GM12878 (cell line): ENCODE measurements around the gene ZWILCH. TPM values are rescaled to one million over a fixed set of nuclear protein-coding genes. Genes with fewer than 3 reads are reported as not detected.

Experiments
- ATAC-seq: fragments of 200-7000 bp; cut with Tn5 transposase; 3 replicates; pipeline ENCODE4 v1.9.1; 2020; ENCODE audit warnings: mild to moderate bottlenecking, moderate library complexity
- BruUV-seq: library from RNA; stranded (reverse); fragments of 400-500 nt; replicated peaks from 2 replicates; lab custom pipeline; 2021; lab: Mats Ljungman, UMichigan
- CTCF ChIA-PET: fragments of 300-600 bp; sonication (Branson Sonifier 250); formaldehyde crosslinking; extraction: SDS; loops from one replicate; lab custom pipeline; 2021; ENCODE audit warnings: inconsistent platforms; lab: Yijun Ruan, JAX
- POLR2A ChIA-PET: fragments of 350-600 bp; formaldehyde crosslinking; extraction: SDS; loops from one replicate; lab custom pipeline; 2021; ENCODE audit warnings: inconsistent platforms; lab: Charles Lee
- RAD21 ChIA-PET: fragments of 300-600 bp; sonication (Branson Sonifier 250); formaldehyde crosslinking; loops from one replicate; lab custom pipeline; 2023; ENCODE audit warnings: antibody characterized with exemption; ENCODE audit not compliant: unreplicated experiment; lab: Charles Lee
- SMC1A ChIA-PET: fragments of 300-600 bp; sonication (Branson Sonifier 250); formaldehyde crosslinking; loops from one replicate; lab custom pipeline; 2023; ENCODE audit not compliant: unreplicated experiment, uncharacterized antibody; lab: Charles Lee
- DNase-seq: peaks from one replicate; pipeline ENCODE4 v3.0.0-alpha.2; 2011; ENCODE audit warnings: low read depth, low spot score
- FAIRE-seq: peaks from 3 replicates; lab custom pipeline; 2011; peaks lifted over from hg19 to GRCh38; lab: Jason Lieb, UNC
- H2AFZ ChIP-seq: 2 replicates; pipeline ENCODE4 v1.6.0; 2011; ENCODE audit warnings: low read depth, low read length, control low read depth; ENCODE audit not compliant: control insufficient read depth
- H3K27ac ChIP-seq: 2 replicates; pipeline ENCODE4 v1.5.1; 2011; ENCODE audit warnings: control low read depth; ENCODE audit not compliant: control insufficient read depth, insufficient read depth
- H3K27me3 ChIP-seq, 2 experiments: replicated peaks in 1 of 2; 2 replicates each; pipeline versions ENCODE4 v1.6.0 to v1.6.1; 2011; ENCODE audit warnings: low read length in 1 of 2; ENCODE audit not compliant: control insufficient read depth in 2 of 2, insufficient read depth in 2 of 2
- H3K36me3 ChIP-seq, 2 experiments: 2 replicates each; pipeline ENCODE4 v1.5.1; 2011; ENCODE audit warnings: low read length in 1 of 2; ENCODE audit not compliant: control insufficient read depth in 2 of 2, insufficient read depth in 2 of 2
- H3K4me1 ChIP-seq: 2 replicates; pipeline ENCODE4 v1.6.1; 2011; ENCODE audit warnings: mild to moderate bottlenecking, low read length, moderate library complexity, mixed read lengths; ENCODE audit not compliant: control insufficient read depth, insufficient read depth
- H3K4me2 ChIP-seq: 2 replicates; pipeline ENCODE4 v1.6.0; 2011; ENCODE audit warnings: control low read depth; ENCODE audit not compliant: control insufficient read depth, insufficient read depth
- H3K4me3 ChIP-seq: fragments of 200-600 bp; sonication (generic); 2 replicates; pipeline ENCODE4 v1.5.1; 2016
- H3K79me2 ChIP-seq: 2 replicates; pipeline ENCODE4 v1.6.0; 2011; ENCODE audit warnings: low read length; ENCODE audit not compliant: control insufficient read depth, insufficient read depth
- H3K9ac ChIP-seq: 2 replicates; pipeline ENCODE4 v1.8.0; 2011; ENCODE audit warnings: low read length, control low read depth, mixed read lengths; ENCODE audit not compliant: control insufficient read depth, insufficient read depth
- H3K9me3 ChIP-seq: replicated peaks from 3 replicates; pipeline ENCODE4 v1.5.1; 2011; ENCODE audit warnings: mild to moderate bottlenecking, low read length; ENCODE audit not compliant: control insufficient read depth, insufficient read depth
- H4K20me1 ChIP-seq: 2 replicates; pipeline ENCODE4 v1.6.0; 2011; ENCODE audit not compliant: control insufficient read depth, insufficient read depth
- CHD1 ChIP-seq: IDR thresholded peaks from 2 replicates; pipeline ENCODE4 v1.6.1; 2012; ENCODE audit warnings: low read depth, low read length, improper control_type of control experiment
- CHD2 ChIP-seq: IDR thresholded peaks from 2 replicates; pipeline ENCODE4 v1.6.1; 2011; ENCODE audit warnings: low read depth, low read length, improper control_type of control experiment, borderline replicate concordance
- EED ChIP-seq: sonication (generic); IDR thresholded peaks from 2 replicates; pipeline ENCODE4 v1.6.1; 2016; ENCODE audit warnings: antibody characterized with exemption, low read depth
- FOS ChIP-seq: IDR thresholded peaks from 3 replicates; pipeline ENCODE4 v1.6.1; 2011; ENCODE audit warnings: borderline replicate concordance; ENCODE audit not compliant: insufficient read length; ENCODE audit errors: extremely low read depth
- FOXK2 ChIP-seq: fragments of 450-650 bp; IDR thresholded peaks from 2 replicates; pipeline ENCODE4 v1.6.1; 2017; ENCODE audit warnings: mild to moderate bottlenecking, moderate library complexity
- GATAD2B ChIP-seq: fragments of 450-650 bp; conservative IDR thresholded peaks from 2 replicates; pipeline ENCODE4 v1.6.1; 2017; ENCODE audit warnings: low read depth, mild to moderate bottlenecking, moderate library complexity
- IRF4 ChIP-seq: IDR thresholded peaks from 2 replicates; pipeline ENCODE4 v1.6.1; 2011; ENCODE audit warnings: low read depth, low read length
- MEF2B ChIP-seq: fragments of 450-650 bp; IDR thresholded peaks from 2 replicates; pipeline ENCODE4 v1.6.1; 2018; ENCODE audit warnings: mild to moderate bottlenecking, moderate library complexity; ENCODE audit not compliant: partially characterized antibody, poor library complexity, severe bottlenecking
- MYB ChIP-seq: fragments of 150-350 bp; IDR thresholded peaks from 2 replicates; pipeline ENCODE4 v1.6.1; 2014; ENCODE audit warnings: mild to moderate bottlenecking, low read depth, low read length, borderline replicate concordance
- NBN ChIP-seq: fragments of 450-650 bp; IDR thresholded peaks from 2 replicates; pipeline ENCODE4 v1.6.1; 2016
- NFYB ChIP-seq: IDR thresholded peaks from 2 replicates; pipeline ENCODE4 v1.6.1; 2011; ENCODE audit warnings: low read depth, mild to moderate bottlenecking, low read length, improper control_type of control experiment, moderate library complexity; ENCODE audit not compliant: insufficient read depth
- NR2C1 ChIP-seq: fragments of 450-650 bp; IDR thresholded peaks from 2 replicates; pipeline ENCODE4 v1.6.1; 2017; ENCODE audit warnings: antibody characterized with exemption, mild to moderate bottlenecking, moderate library complexity
- POLR2A ChIP-seq: IDR thresholded peaks from 2 replicates; pipeline ENCODE4 v1.6.1; 2011; ENCODE audit warnings: low read depth, mild to moderate bottlenecking, low read length
- RAD51 ChIP-seq: fragments of 450-650 bp; IDR thresholded peaks from 2 replicates; pipeline ENCODE4 v1.6.1; 2016; ENCODE audit warnings: moderate library complexity, mild to moderate bottlenecking, inconsistent platforms
- SMC3 ChIP-seq: IDR thresholded peaks from 2 replicates; pipeline ENCODE4 v1.6.1; 2011; ENCODE audit warnings: low read length, improper control_type of control experiment, borderline replicate concordance
- TCF7 ChIP-seq: IDR thresholded peaks from 2 replicates; pipeline ENCODE4 v1.6.1; 2014; ENCODE audit warnings: antibody characterized with exemption, borderline replicate concordance
- WRNIP1 ChIP-seq: IDR thresholded peaks from 2 replicates; pipeline ENCODE4 v1.6.1; 2011; ENCODE audit warnings: low read depth, low read length, improper control_type of control experiment, borderline replicate concordance
- YBX1 ChIP-seq: fragments of 450-650 bp; IDR thresholded peaks from 2 replicates; pipeline ENCODE4 v1.6.1; 2016; ENCODE audit warnings: antibody characterized with exemption
- ZBED1 ChIP-seq: IDR thresholded peaks from 2 replicates; pipeline ENCODE4 v1.6.1; 2016; ENCODE audit warnings: borderline replicate concordance
- ZNF217 ChIP-seq: fragments of 450-650 bp; IDR thresholded peaks from 2 replicates; pipeline ENCODE4 v1.6.1; 2017; ENCODE audit warnings: antibody characterized with exemption, mild to moderate bottlenecking
- ZNF24 ChIP-seq: fragments of 450-650 bp; IDR thresholded peaks from 2 replicates; pipeline ENCODE4 v1.6.1; 2017; ENCODE audit warnings: antibody characterized with exemption, mild to moderate bottlenecking
- WGBS: methylation state at CpG from one replicate; pipeline ENCODE4 v1.1.6; 2016; ENCODE audit warnings: low lambda C conversion rate; ENCODE audit not compliant: insufficient replicate concordance, insufficient coverage; ENCODE audit errors: missing lambda C conversion rate; 5-methylcytosine and 5-hydroxymethylcytosine counted together
- in situ Hi-C: fragments of 300-500 bp; cut with MboI; formaldehyde crosslinking; loops from 9 replicates; pipeline ENCODE4 v1.14.3; 2018; ENCODE audit warnings: mixed read lengths
- intact Hi-C: fragments of 100-400 bp; cut with micrococcal nuclease; formaldehyde crosslinking; loops from one replicate; pipeline ENCODE4 v1.14.2; 2022; ENCODE audit not compliant: unreplicated experiment
- polyA plus RNA-seq, 11 experiments: library from polyadenylated mRNA; depleted of rRNA in 4 of 11; unstranded in 6 of 11; stranded (reverse) in 5 of 11; fragments of >200 nt; fragmentation: Nextera tagmentation in 4 of 11; fragmentation: Illumina TruSeq in 1 of 11; extraction: Ambion mirVana in 4 of 11; extraction: Trizol in 1 of 11; gene quantifications; 1 replicate in 1 of 11; 2 replicates in 10 of 11; pipeline versions ENCODE4 v1.2.1 to v1.2.3, GENCODE V29; 2011 to 2016; ENCODE audit warnings: inconsistent platforms in 2 of 11, missing spikeins in 2 of 11, low read depth in 1 of 11
- total RNA-seq, 4 experiments: library from RNA; depleted of rRNA in 3 of 4; stranded (reverse); fragments of >200 nt in 3 of 4; fragmentation: Illumina TruSeq in 1 of 4; extraction: Trizol in 1 of 4; gene quantifications; 2 replicates each; pipeline versions ENCODE4 v1.2.1 to v1.2.3, GENCODE V29; 2013 to 2021
- TF ChIP-seq, protein P1 (sequence below): fragments of 450-650 bp; IDR thresholded peaks from 2 replicates; pipeline ENCODE4 v1.6.1; 2017; ENCODE audit warnings: mild to moderate bottlenecking, moderate library complexity
- TF ChIP-seq, protein P2 (sequence below): IDR thresholded peaks from 2 replicates; pipeline ENCODE4 v1.6.1; 2011; ENCODE audit warnings: mild to moderate bottlenecking, low read depth, low read length, moderate library complexity; ENCODE audit not compliant: insufficient replicate concordance

Gene ZWILCH
- total and polyA plus RNA-seq, 10 of the 15 experiments (the other 5 are each of a cell fraction or from before 2014, with no cell fraction given): 15.6 to 73.9 (median 32.4) TPM

DNA sequence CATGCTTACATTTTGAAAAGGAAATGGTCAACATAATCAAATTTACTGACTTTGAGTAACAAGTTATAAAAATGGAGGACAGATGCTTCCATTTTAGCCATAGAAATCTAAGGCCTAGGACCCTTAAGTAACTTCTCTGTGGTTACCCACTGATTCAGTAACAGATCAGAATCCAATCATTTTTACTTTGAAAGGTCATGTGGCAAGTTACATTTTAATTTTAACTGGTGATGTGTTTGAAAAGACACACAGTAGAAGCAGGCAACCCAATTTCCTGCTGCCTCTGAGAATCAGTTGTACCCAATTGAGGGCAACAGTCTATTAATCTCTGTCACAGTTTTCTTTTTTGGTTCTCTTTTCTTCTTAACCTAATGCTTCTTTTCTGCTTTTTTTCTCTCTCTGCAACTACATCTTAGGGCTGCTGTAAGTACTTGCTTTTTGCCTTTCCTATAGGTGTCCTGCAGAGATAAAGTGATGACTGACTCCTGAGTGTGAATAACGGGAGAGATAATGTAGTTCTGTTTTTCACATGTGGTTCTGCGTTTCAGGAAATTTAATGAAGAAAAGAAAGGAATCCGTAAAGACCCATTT lies 3.3 kb downstream of the ZWILCH start:
- intact Hi-C loops: no loop called here
- peak overlapping the region; percentile 25; the same call in 1 of the 2 replicates for H3K4me2 ChIP-seq
- H4K20me1 ChIP-seq: no peaks in the 10 kb centered on the region
- H3K9me3 ChIP-seq: no peaks in the 10 kb centered on the region
- DNase-seq: peak; percentile 30
- H3K27ac ChIP-seq: peak overlapping the region; percentile 38; the same call in 1 of the 2 replicates
- no peak overlapping the region for H3K4me3 ChIP-seq
- peak; percentile 45 for ATAC-seq
- no TSS peak for BruUV-seq
- H3K36me3 ChIP-seq: peaks cover 0 to 2% of the 10 kb centered on the region in 2 experiments; a peak in 1 of 4 replicates
- H3K27me3 ChIP-seq: no peaks in the 10 kb centered on the region
- 96% methylated on average over 3 of the region's 3 CpGs for WGBS
- ChIA-PET RAD21 (no interaction called here), POLR2A (no interaction called here), CTCF (interaction anchor here (1.9 kb wide), 1 partner anchor 11 kb away, joined by 8 read pairs; the partner anchor contains the start of gene SNAPC5), SMC1A (no interaction called here)
- FAIRE-seq: no peak
- H3K9ac ChIP-seq: no peak overlapping the region
- peak overlapping the region; percentile 28; the same call in 1 of the 2 replicates for H2AFZ ChIP-seq
- in situ Hi-C loops: no loop called here
- no peaks in the 10 kb centered on the region for H3K4me1 ChIP-seq
- peaks cover 48% of the 10 kb centered on the region for H3K79me2 ChIP-seq
- TF ChIP-seq IRF4 (no peak), CHD1 (no peak), TCF7 (no peak), RAD51 (peak; percentile 60; the same call in 1 of the 2 replicates), FOXK2 (no peak), WRNIP1 (no peak), EED (no peak), ZNF24 (0 out of 2 replicates have a peak, but pooled peaks have one; percentile 60), CHD2 (no peak), ZBED1 (no peak), MYB (no peak), GATAD2B (no peak), ZNF217 (no peak), MEF2B (no peak), NR2C1 (no peak), NBN (no peak), NFYB (peak; percentile 53; the same call in 1 of the 2 replicates), POLR2A (no peak), SMC3 (no peak), FOS (no peak), YBX1 (no peak)
- TF ChIP-seq, protein P1, sequence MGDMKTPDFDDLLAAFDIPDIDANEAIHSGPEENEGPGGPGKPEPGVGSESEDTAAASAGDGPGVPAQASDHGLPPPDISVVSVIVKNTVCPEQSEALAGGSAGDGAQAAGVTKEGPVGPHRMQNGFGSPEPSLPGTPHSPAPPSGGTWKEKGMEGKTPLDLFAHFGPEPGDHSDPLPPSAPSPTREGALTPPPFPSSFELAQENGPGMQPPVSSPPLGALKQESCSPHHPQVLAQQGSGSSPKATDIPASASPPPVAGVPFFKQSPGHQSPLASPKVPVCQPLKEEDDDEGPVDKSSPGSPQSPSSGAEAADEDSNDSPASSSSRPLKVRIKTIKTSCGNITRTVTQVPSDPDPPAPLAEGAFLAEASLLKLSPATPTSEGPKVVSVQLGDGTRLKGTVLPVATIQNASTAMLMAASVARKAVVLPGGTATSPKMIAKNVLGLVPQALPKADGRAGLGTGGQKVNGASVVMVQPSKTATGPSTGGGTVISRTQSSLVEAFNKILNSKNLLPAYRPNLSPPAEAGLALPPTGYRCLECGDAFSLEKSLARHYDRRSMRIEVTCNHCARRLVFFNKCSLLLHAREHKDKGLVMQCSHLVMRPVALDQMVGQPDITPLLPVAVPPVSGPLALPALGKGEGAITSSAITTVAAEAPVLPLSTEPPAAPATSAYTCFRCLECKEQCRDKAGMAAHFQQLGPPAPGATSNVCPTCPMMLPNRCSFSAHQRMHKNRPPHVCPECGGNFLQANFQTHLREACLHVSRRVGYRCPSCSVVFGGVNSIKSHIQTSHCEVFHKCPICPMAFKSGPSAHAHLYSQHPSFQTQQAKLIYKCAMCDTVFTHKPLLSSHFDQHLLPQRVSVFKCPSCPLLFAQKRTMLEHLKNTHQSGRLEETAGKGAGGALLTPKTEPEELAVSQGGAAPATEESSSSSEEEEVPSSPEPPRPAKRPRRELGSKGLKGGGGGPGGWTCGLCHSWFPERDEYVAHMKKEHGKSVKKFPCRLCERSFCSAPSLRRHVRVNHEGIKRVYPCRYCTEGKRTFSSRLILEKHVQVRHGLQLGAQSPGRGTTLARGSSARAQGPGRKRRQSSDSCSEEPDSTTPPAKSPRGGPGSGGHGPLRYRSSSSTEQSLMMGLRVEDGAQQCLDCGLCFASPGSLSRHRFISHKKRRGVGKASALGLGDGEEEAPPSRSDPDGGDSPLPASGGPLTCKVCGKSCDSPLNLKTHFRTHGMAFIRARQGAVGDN: 0 out of 2 replicates have a peak, but pooled peaks have one; percentile 25
- TF ChIP-seq, protein P2, sequence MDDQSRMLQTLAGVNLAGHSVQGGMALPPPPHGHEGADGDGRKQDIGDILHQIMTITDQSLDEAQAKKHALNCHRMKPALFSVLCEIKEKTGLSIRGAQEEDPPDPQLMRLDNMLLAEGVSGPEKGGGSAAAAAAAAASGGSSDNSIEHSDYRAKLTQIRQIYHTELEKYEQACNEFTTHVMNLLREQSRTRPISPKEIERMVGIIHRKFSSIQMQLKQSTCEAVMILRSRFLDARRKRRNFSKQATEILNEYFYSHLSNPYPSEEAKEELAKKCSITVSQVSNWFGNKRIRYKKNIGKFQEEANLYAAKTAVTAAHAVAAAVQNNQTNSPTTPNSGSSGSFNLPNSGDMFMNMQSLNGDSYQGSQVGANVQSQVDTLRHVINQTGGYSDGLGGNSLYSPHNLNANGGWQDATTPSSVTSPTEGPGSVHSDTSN: peak; percentile 50
